CD14-positive monocyte (primary cell): Measurements from ENCODE around the gene CPT1A. TPM values are rescaled to one million over a fixed set of nuclear protein-coding genes. Genes with fewer than 3 reads are reported as not detected.

Experiments
- DNase-seq, 3 donors: peaks; one replicate each; pipeline ENCODE4 v3.0.0-alpha.2; 2011 to 2022
- H2AFZ ChIP-seq: 2 replicates; pipeline ENCODE4 v1.6.0; 2012; ENCODE audit warnings: mild to moderate bottlenecking, low read depth, low read length, inconsistent platforms; ENCODE audit not compliant: insufficient read depth, poor library complexity, severe bottlenecking
- H3K27ac ChIP-seq, 2 donors: 1 replicate in 1 of 2; 2 replicates in 1 of 2; pipeline ENCODE4 v1.5.1; 2012 to 2013; ENCODE audit warnings: low read length in 2 of 2, control low read depth in 1 of 2, inconsistent platforms in 1 of 2, low read depth in 1 of 2, mild to moderate bottlenecking in 1 of 2
- H3K27me3 ChIP-seq, 2 donors: one replicate each; pipeline versions ENCODE4 v1.6.0 to v1.6.1; 2011 to 2013; ENCODE audit warnings: low read length in 2 of 2; ENCODE audit not compliant: control insufficient read depth in 2 of 2, insufficient read depth in 2 of 2
- H3K36me3 ChIP-seq, 2 donors: replicated peaks in 1 of 2; 1 replicate in 1 of 2; 2 replicates in 1 of 2; pipeline versions ENCODE4 v1.5.1 to v1.6.1; 2012 to 2013; ENCODE audit warnings: low read length in 2 of 2, control low read depth in 1 of 2, inconsistent platforms in 1 of 2, mild to moderate bottlenecking in 1 of 2; ENCODE audit not compliant: insufficient read depth in 2 of 2, control insufficient read depth in 1 of 2
- H3K4me1 ChIP-seq, 2 donors: 1 replicate in 1 of 2; 2 replicates in 1 of 2; pipeline versions ENCODE4 v1.5.1 to v1.6.1; 2012 to 2013; ENCODE audit warnings: low read length in 2 of 2, control low read depth in 1 of 2, inconsistent platforms in 1 of 2, mild to moderate bottlenecking in 1 of 2, moderate library complexity in 1 of 2; ENCODE audit not compliant: insufficient read depth in 2 of 2, control insufficient read depth in 1 of 2
- H3K4me2 ChIP-seq: replicated peaks from 2 replicates; pipeline ENCODE3; 2012; ENCODE audit warnings: low read length, moderate library complexity, mild to moderate bottlenecking; ENCODE audit not compliant: poor library complexity, severe bottlenecking; ENCODE audit errors: extremely low read depth
- H3K4me3 ChIP-seq, 3 experiments: fragments of 200-600 bp in 1 of 3; sonication (generic) in 1 of 3; replicated peaks in 1 of 3; 1 replicate in 2 of 3; 2 replicates in 1 of 3; pipeline ENCODE4 v1.5.1; 2011 to 2013; ENCODE audit warnings: low read length in 3 of 3, mild to moderate bottlenecking in 3 of 3, control low read depth in 2 of 3, low read depth in 2 of 3, inconsistent platforms in 1 of 3, moderate library complexity in 1 of 3
- H3K79me2 ChIP-seq: 2 replicates; pipeline ENCODE4 v1.6.0; 2012; ENCODE audit warnings: mild to moderate bottlenecking, control low read depth, inconsistent platforms, low read length, moderate library complexity; ENCODE audit not compliant: insufficient read depth
- H3K9ac ChIP-seq: 2 replicates; pipeline ENCODE4 v1.6.0; 2017; ENCODE audit warnings: low read length, mild to moderate bottlenecking; ENCODE audit not compliant: insufficient read depth, poor library complexity, severe bottlenecking
- H3K9me3 ChIP-seq, 2 donors: replicated peaks in 1 of 2; 1 replicate in 1 of 2; 2 replicates in 1 of 2; pipeline versions ENCODE4 v1.5.1 to v1.6.1; 2012 to 2013; ENCODE audit warnings: low read length in 2 of 2, control low read depth in 1 of 2; ENCODE audit not compliant: control insufficient read depth in 1 of 2, insufficient read depth in 1 of 2
- H4K20me1 ChIP-seq: 2 replicates; pipeline ENCODE4 v1.6.0; 2012; ENCODE audit warnings: mild to moderate bottlenecking, low read length, control low read depth, moderate library complexity; ENCODE audit not compliant: insufficient read depth
- H3K27ac Mint-ChIP-seq, 7 donors: one replicate each; pipeline ENCODE4 v1.8.0; 2020; ENCODE audit warnings: mild to moderate bottlenecking in 7 of 7, mixed read lengths in 7 of 7, moderate library complexity in 6 of 7, inconsistent platforms in 2 of 7
- H3K27me3 Mint-ChIP-seq, 3 donors: one replicate each; pipeline ENCODE4 v1.8.0; 2021 to 2022; ENCODE audit warnings: low read depth in 3 of 3, mild to moderate bottlenecking in 3 of 3, mixed read lengths in 3 of 3, moderate library complexity in 3 of 3, inconsistent platforms in 1 of 3
- H3K36me3 Mint-ChIP-seq, 2 donors: one replicate each; pipeline ENCODE4 v1.8.0; 2020; ENCODE audit warnings: mixed read lengths in 2 of 2, inconsistent platforms in 1 of 2, mild to moderate bottlenecking in 1 of 2
- H3K4me1 Mint-ChIP-seq: one replicate; pipeline ENCODE4 v1.8.0; 2020; ENCODE audit warnings: mild to moderate bottlenecking, mixed read lengths
- H3K4me3 Mint-ChIP-seq, 2 donors: one replicate each; pipeline ENCODE4 v1.8.0; 2020; ENCODE audit warnings: mild to moderate bottlenecking in 2 of 2, mixed read lengths in 2 of 2, moderate library complexity in 1 of 2
- H3K9me3 Mint-ChIP-seq, 7 donors: one replicate each; pipeline ENCODE4 v1.8.0; 2020 to 2022; ENCODE audit warnings: mixed read lengths in 7 of 7, mild to moderate bottlenecking in 6 of 7, moderate library complexity in 6 of 7, inconsistent platforms in 2 of 7
- CTCF ChIP-seq: fragments of 200-600 bp; IDR thresholded peaks from one replicate; pipeline ENCODE4 v1.8.0; 2022; ENCODE audit warnings: antibody characterized with exemption, mild to moderate bottlenecking
- WGBS: methylation state at CpG from one replicate; pipeline ENCODE4 v1.1.5; 2013; ENCODE audit warnings: missing lambda C conversion rate; ENCODE audit not compliant: insufficient coverage; 5-methylcytosine and 5-hydroxymethylcytosine counted together
- intact Hi-C, 2 donors: fragments of 100-400 bp; cut with micrococcal nuclease; formaldehyde crosslinking; loops; one replicate each; pipeline versions ENCODE4 v1.15.0 to v1.15.1; 2023
- polyA plus RNA-seq, 3 donors: library from polyadenylated mRNA; depleted of rRNA in 1 of 3; unstranded in 2 of 3; stranded (reverse) in 1 of 3; fragments of 300-500 nt in 2 of 3; fragments of >200 nt in 1 of 3; fragmentation: Illumina TruSeq in 2 of 3; gene quantifications; 1 replicate in 2 of 3; 2 replicates in 1 of 3; pipeline ENCODE4 v1.2.3, GENCODE V29; 2012 to 2021

Gene CPT1A
- polyA plus RNA-seq, 3 donors: 5.6 to 42.5 (median 7.0) TPM

GRCh38 chr11:68868221-68868835 is 26.6 kb upstream of the CPT1A start:
- Histone ChIP-seq H4K20me1 (no peaks in the 10 kb centered on the region), H2AFZ (no peak overlapping the region), H3K4me2 (no peak overlapping the region), H3K9ac (no peak overlapping the region), H3K9me3 (peaks cover 6 to 8% of the 10 kb centered on the region in 2 donors), H3K36me3 (no peaks in the 10 kb centered on the region), H3K27ac (no peak overlapping the region), H3K4me1 (peaks cover 7 to 13% of the 10 kb centered on the region in 2 donors), H3K79me2 (no peaks in the 10 kb centered on the region), H3K27me3 (no peaks in the 10 kb centered on the region), H3K4me3 (no peak overlapping the region)
- no peak for TF ChIP-seq CTCF
- H3K27me3 Mint-ChIP-seq: peaks cover 3 to 7% (median 6%) of the 10 kb centered on the region in 3 donors
- intact Hi-C loops: no loop called here
- no peak overlapping the region for H3K27ac Mint-ChIP-seq
- H3K4me1 Mint-ChIP-seq: peaks cover 19% of the 10 kb centered on the region
- H3K4me3 Mint-ChIP-seq: no peak overlapping the region
- peaks cover 7 to 15% (median 9%) of the 10 kb centered on the region in 7 donors for H3K9me3 Mint-ChIP-seq
- H3K36me3 Mint-ChIP-seq: no peaks in the 10 kb centered on the region
- no peak for DNase-seq
- 94% methylated on average over 12 of the region's 18 CpGs for WGBS

- no peaks in the 10 kb centered on the region for H4K20me1 ChIP-seq
- peaks cover 7 to 13% of the 10 kb centered on the region in 2 donors for H3K4me1 ChIP-seq
- intact Hi-C loops: no loop called here
- peaks cover 3 to 7% (median 6%) of the 10 kb centered on the region in 3 donors for H3K27me3 Mint-ChIP-seq
- no peak overlapping the region for H3K4me2 ChIP-seq
- no peaks in the 10 kb centered on the region for H3K36me3 ChIP-seq
- peaks cover 19% of the 10 kb centered on the region for H3K4me1 Mint-ChIP-seq
- DNase-seq: no peak
- H3K9me3 Mint-ChIP-seq: peaks cover 7 to 18% (median 11%) of the 10 kb centered on the region in 7 donors
- no peak for TF ChIP-seq CTCF
- no peak overlapping the region for H3K4me3 Mint-ChIP-seq
- H3K9ac ChIP-seq: no peak overlapping the region
- no peak overlapping the region for H2AFZ ChIP-seq
- H3K36me3 Mint-ChIP-seq: no peaks in the 10 kb centered on the region
- peaks cover 6 to 8% of the 10 kb centered on the region in 2 donors for H3K9me3 ChIP-seq
- no peak overlapping the region for H3K4me3 ChIP-seq
- 90% methylated on average over 5 of the region's 6 CpGs for WGBS
- no peak overlapping the region for H3K27ac Mint-ChIP-seq
- no peaks in the 10 kb centered on the region for H3K79me2 ChIP-seq
- H3K27ac ChIP-seq: no peak overlapping the region
- H3K27me3 ChIP-seq: no peaks in the 10 kb centered on the region
Observed at GRCh38 chr11:68867066-68867465, 25.4 kb upstream of the CPT1A start.
